SU-DHL-6 (cell line): ENCODE results near the gene CXCL10.

Source experiments
- H2AFZ ChIP-seq: fragments of 200-600 bp; sonication (generic); 2 replicates; pipeline ENCODE4 v1.6.1; 2014; ENCODE audit warnings: low read depth, mild to moderate bottlenecking, moderate library complexity, mixed read lengths, antibody characterized with exemption, low read length; ENCODE audit not compliant: severe bottlenecking
- H3F3A ChIP-seq: fragments of 200-600 bp; shearing (Covaris generic); 2 replicates; pipeline ENCODE4 v1.6.0; 2016; ENCODE audit warnings: antibody characterized with exemption, mild to moderate bottlenecking; ENCODE audit not compliant: insufficient read depth
- H3K27ac ChIP-seq: fragments of 200-600 bp; sonication (generic); 2 replicates; pipeline ENCODE4 v1.5.1; 2016; ENCODE audit warnings: low read depth, mild to moderate bottlenecking, low read length, moderate library complexity, mixed read lengths
- H3K27me3 ChIP-seq: fragments of 200-600 bp; sonication (generic), shearing (Covaris generic); 2 replicates; pipeline ENCODE4 v1.6.0; 2014; ENCODE audit warnings: mild to moderate bottlenecking, low read length
- H3K36me3 ChIP-seq: fragments of 200-600 bp; sonication (generic); 2 replicates; pipeline ENCODE4 v1.6.1; 2014; ENCODE audit warnings: mild to moderate bottlenecking, low read length, mixed read lengths
- H3K4me2 ChIP-seq: fragments of 300-600, 200-600 bp; shearing (Covaris generic), sonication (generic); 2 replicates; pipeline ENCODE4 v1.6.0; 2014; ENCODE audit warnings: low read length, low read depth, mild to moderate bottlenecking; ENCODE audit not compliant: poor library complexity, severe bottlenecking
- H3K4me3 ChIP-seq: fragments of 200-600 bp; sonication (generic); 2 replicates; pipeline ENCODE4 v1.5.1; 2014; ENCODE audit warnings: antibody characterized with exemption, low read length, mild to moderate bottlenecking, mixed read lengths; ENCODE audit not compliant: insufficient read depth, poor library complexity, severe bottlenecking
- H3K79me2 ChIP-seq: fragments of 200-600 bp; sonication (generic); 2 replicates; pipeline ENCODE4 v1.6.1; 2014; ENCODE audit warnings: mild to moderate bottlenecking, low read length, moderate library complexity; ENCODE audit not compliant: insufficient read depth
- H3K9ac ChIP-seq: fragments of 200-600 bp; sonication (generic); 2 replicates; pipeline ENCODE4 v1.7.0; 2014; ENCODE audit warnings: mild to moderate bottlenecking, low read length
- H3K9me2 ChIP-seq: fragments of 200-600 bp; sonication (generic); replicated peaks from 2 replicates; pipeline ENCODE4 v1.6.1; 2014; ENCODE audit warnings: low read length; ENCODE audit not compliant: insufficient read depth
- H3K9me3 ChIP-seq: fragments of 200-600 bp; sonication (generic); 2 replicates; pipeline ENCODE4 v1.6.1; 2014; ENCODE audit warnings: low read length, mixed read lengths; ENCODE audit not compliant: insufficient read depth
- H4K20me1 ChIP-seq: fragments of 200-600 bp; sonication (generic); 2 replicates; pipeline ENCODE4 v1.6.1; 2014; ENCODE audit warnings: low read depth, mild to moderate bottlenecking, antibody characterized with exemption, low read length, moderate library complexity, mixed read lengths
- EZH2phosphoT487 ChIP-seq: fragments of 200-600 bp; sonication (generic), shearing (Covaris generic); conservative IDR thresholded peaks from 2 replicates; pipeline ENCODE4 v1.6.1; 2018; ENCODE audit warnings: mild to moderate bottlenecking, antibody characterized with exemption, low read length, moderate library complexity, mixed read lengths
- TF ChIP-seq, protein P1 (sequence below): fragments of 200-600 bp; sonication (generic); IDR thresholded peaks from one replicate; pipeline ENCODE4 v1.5.1; 2017; ENCODE audit warnings: antibody characterized with exemption, mild to moderate bottlenecking, low read length, moderate library complexity; ENCODE audit not compliant: insufficient read depth, poor library complexity, severe bottlenecking

Gene CXCL10

DNA sequence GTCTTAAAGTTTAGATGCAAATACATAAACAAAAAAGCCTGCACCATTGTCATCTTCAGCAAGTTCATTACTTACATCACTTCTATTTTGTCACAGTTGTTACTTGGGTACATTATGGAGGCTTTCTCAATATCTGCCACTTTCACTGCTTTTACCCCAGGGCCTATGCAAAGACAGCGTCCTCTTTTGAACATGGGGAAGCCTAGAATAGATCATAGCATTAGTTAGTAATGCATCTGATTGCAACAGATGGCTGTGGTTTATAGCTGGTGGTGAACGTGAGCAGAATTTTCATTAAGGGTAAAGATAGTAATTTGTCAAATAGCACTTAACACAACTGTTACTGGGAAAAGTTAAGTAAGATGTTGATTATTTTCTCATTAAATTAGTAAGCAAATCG lies 11.8 kb upstream of the CXCL10 start:
- Histone ChIP-seq H3K79me2 (no peaks in the 10 kb centered on the region), H3K27me3 (no peaks in the 10 kb centered on the region), H3K9me3 (no peaks in the 10 kb centered on the region), H4K20me1 (no peaks in the 10 kb centered on the region), H2AFZ (no peak overlapping the region), H3K9ac (no peak overlapping the region), H3K27ac (no peak overlapping the region), H3K4me3 (no peak overlapping the region), H3K36me3 (no peaks in the 10 kb centered on the region), H3K4me2 (no peak overlapping the region), H3F3A (no peaks in the 10 kb centered on the region), H3K9me2 (no peaks in the 10 kb centered on the region)
- TF ChIP-seq, protein P1, sequence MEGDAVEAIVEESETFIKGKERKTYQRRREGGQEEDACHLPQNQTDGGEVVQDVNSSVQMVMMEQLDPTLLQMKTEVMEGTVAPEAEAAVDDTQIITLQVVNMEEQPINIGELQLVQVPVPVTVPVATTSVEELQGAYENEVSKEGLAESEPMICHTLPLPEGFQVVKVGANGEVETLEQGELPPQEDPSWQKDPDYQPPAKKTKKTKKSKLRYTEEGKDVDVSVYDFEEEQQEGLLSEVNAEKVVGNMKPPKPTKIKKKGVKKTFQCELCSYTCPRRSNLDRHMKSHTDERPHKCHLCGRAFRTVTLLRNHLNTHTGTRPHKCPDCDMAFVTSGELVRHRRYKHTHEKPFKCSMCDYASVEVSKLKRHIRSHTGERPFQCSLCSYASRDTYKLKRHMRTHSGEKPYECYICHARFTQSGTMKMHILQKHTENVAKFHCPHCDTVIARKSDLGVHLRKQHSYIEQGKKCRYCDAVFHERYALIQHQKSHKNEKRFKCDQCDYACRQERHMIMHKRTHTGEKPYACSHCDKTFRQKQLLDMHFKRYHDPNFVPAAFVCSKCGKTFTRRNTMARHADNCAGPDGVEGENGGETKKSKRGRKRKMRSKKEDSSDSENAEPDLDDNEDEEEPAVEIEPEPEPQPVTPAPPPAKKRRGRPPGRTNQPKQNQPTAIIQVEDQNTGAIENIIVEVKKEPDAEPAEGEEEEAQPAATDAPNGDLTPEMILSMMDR, result no peak
- TF ChIP-seq EZH2phosphoT487, result no peak

DNA sequence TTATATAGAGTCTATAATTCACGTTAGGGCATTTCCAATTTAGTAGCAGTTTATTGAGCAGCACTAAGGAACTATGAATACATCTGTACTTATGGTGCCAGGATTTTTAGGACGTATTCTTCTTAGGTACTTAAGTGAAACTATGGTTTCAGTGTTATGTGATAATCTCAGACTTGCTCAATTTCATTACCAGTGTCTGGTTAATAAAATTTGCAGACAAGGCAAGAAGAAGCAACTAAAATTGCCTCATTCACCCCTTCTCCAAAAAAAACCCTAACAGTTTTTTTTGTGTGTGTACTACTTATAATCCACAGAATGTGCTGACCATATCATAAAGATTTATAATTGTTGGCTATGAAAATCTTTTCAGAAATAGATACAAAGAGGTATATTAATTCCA lies 6.0 kb upstream of the CXCL10 start:
- no peaks in the 10 kb centered on the region for H3K79me2 ChIP-seq
- no peak overlapping the region for H3K4me2 ChIP-seq
- H3K27ac ChIP-seq, result no peak overlapping the region

DNA sequence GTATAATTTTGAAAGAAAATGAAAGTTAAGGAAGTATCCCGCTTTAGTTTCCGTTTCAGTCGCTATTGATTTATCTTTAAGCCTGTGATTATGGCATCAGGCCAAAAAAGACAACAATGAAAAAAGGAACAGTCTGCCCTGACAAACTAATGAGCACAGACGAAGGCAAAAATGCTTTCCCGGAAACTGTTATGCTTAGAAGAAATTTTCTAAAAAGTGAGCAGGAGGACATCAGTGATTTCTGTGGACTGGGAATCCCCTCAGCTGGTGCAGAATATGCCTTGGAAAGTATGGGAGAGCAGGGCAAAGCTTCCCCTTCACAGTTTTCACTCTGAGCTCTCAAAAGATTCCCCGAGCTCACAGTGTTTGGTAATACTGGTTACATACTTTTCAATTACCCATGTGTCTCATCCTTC lies 5.1 kb upstream of the CXCL10 start:
- no peaks in the 10 kb centered on the region for H4K20me1 ChIP-seq

More for the DNA sequence above, 6.0 kb upstream of the CXCL10 start:
- Histone ChIP-seq H3K4me3 (no peak overlapping the region), H2AFZ (no peak overlapping the region), H3K9ac (no peak overlapping the region), H3K36me3 (no peaks in the 10 kb centered on the region), H4K20me1 (no peaks in the 10 kb centered on the region), H3F3A (no peaks in the 10 kb centered on the region), H3K9me3 (no peaks in the 10 kb centered on the region), H3K9me2 (no peaks in the 10 kb centered on the region), H3K27me3 (no peaks in the 10 kb centered on the region)
- TF ChIP-seq, protein P1, result no peak
- TF ChIP-seq EZH2phosphoT487, result no peak

More for the DNA sequence above, 5.1 kb upstream of the CXCL10 start:
- no peaks in the 10 kb centered on the region for H3K27me3 ChIP-seq
- no peaks in the 10 kb centered on the region for H3K79me2 ChIP-seq
- H3K27ac ChIP-seq, result no peak overlapping the region
- no peaks in the 10 kb centered on the region for H3K36me3 ChIP-seq
- H2AFZ ChIP-seq, result no peak overlapping the region
- no peak overlapping the region for H3K9ac ChIP-seq
- no peak for TF ChIP-seq EZH2phosphoT487
- TF ChIP-seq, protein P1, result no peak
- H3K9me3 ChIP-seq, result no peaks in the 10 kb centered on the region
- no peak overlapping the region for H3K4me2 ChIP-seq
- H3K9me2 ChIP-seq, result no peaks in the 10 kb centered on the region
- no peak overlapping the region for H3K4me3 ChIP-seq
- no peaks in the 10 kb centered on the region for H3F3A ChIP-seq
